HG02938 (cell line): ENCODE data around the gene GPC6.

Source experiments
- ATAC-seq: cut with Tn5 transposase; IDR thresholded peaks from one replicate; pipeline ENCODE4 v1.9.1; 2021; ENCODE audit warnings: mild to moderate bottlenecking, moderate library complexity; ENCODE audit not compliant: unreplicated experiment

GPC6 gene

DNA sequence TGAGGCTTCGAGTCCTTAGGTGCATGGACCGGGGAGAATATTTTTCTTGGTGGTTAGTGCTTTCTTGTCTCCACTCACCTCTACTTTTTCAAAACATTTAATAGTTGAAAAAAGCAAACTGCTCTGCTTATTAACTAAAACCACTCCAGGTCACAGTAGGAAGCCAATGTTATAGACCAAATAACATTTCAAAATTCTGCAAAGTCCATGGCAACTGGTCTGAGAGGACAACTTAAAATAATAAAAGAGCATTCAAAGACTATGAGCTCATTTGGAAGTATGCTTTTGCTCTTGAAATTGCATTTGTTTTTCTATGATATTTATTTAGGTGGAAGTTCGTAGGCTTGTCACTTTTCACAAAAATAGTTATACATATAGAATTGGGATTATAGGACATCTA is 769.9 kb downstream of the GPC6 start:
- no peak for ATAC-seq

GRCh38 chr13:94006296-94006695 is 779.7 kb downstream of the GPC6 start:
- no peak for ATAC-seq

- ATAC-seq = no peak
Observed at GRCh38 chr13:94007072-94007471, 780.5 kb downstream of the GPC6 start.

GRCh38 chr13:94009701-94010100 is 783.1 kb downstream of the GPC6 start:
- ATAC-seq = no peak

- ATAC-seq = no peak
Observed at GRCh38 chr13:94014461-94014860, 787.9 kb downstream of the GPC6 start.

DNA sequence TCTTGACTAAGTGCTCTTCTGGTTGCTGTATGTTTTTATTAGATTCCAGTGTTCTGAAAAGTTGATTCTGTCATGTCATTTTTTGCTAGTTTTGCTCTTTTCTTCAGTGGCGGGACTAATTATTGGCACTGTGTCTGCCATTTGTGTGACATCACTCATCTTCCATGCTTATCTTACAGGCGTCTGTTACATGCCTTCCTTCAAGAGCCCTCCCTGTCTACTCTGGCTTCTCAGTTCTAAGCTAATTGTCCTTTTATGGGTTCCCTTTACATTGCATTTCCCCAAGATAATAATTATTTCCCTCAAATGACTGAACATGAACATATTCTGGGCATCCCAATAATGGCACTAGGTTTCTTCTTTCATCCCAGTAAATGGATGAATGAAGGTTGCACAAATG is 793.8 kb downstream of the GPC6 start:
- ATAC-seq = no peak

DNA sequence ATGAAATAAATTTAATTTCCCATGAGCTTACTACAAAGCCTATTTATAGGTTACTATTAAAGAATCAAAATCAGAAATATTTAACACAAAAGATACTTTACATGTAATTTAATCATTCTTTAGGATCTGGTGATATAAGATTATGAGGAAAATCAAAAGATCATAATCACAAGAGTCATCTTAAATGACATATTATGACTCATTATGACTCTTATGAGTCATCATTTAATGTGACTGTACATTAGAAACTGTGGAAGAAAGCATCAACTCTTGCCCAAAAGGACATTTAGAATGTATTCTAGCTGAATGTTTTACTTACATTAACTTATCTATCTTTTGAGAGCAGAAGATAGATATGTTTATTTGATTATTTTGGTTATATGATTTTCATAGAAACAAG is 794.2 kb downstream of the GPC6 start:
- ATAC-seq = no peak

DNA sequence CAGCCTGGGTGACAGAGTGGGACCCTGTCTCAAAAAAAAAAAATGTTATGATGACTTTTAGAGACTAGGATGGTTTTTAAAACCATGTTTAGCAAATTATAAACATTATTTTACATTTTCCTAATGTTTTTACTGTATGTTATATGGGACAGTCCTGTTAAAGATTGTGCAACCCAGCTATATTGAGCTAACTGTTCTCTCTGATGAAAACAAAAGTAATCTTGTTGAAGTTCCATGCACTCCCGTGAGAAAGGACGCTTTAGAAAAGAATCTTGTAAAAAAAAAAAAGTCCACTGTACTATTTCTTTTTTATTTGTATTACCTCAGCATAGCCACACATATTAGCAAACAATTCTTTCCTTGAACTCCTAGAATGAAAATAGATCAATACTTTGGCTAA is 801.6 kb downstream of the GPC6 start:
- ATAC-seq = no peak

DNA sequence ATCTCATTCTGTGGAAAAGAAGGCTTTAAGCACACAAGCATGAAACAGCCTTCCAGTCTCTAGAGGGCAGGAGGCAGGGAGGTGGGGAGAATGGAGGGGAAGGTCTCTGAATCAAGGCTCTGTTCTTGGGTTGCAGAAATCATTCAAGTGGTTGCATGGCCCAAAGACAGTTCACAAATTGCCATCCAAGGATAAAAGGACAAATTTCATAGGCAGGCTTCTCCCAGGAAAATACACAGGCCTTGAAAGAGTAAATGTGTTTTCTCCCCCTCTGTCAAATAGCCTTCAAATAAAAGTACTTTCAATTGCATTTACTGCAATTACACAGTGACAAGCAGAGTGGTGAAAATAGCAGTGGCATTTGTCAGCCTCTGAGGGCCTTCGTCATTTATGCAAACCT is 802.0 kb downstream of the GPC6 start:
- no peak for ATAC-seq

DNA sequence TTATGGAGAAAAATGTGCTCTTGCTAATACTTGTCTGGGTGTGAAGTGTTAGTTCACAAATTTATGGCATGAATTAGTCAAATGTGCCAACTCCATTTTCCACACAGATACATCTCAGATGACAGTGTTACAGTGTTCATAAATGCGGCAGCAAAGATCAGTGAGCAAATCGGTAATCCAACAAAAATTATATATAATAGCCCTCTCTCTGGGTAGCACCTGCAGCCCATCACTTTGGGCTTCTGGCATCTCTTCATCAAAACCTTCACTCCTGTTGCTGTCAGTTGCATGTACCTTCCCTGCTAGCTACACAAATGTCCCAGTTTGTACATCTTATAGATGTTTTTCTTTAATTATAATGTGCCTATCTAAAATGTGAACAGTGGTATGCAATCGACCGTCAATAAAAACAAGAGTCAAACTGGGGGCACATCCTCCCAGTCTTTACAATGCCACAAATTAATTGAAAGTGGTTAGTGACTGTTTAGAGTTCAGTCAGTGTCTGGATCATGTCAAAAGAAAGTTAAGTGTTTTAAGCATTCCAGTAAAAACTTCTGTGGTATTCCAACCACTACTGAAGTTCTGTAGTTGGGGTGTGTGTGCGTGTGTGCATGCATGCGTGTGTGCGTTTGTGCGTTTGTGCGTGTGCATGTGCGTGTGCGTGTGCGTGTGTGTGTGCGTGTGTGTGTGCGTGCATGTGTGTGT is 804.0 kb downstream of the GPC6 start:
- no peak for ATAC-seq

- ATAC-seq = no peak
Observed at GRCh38 chr13:94031609-94032008, 805.0 kb downstream of the GPC6 start.

DNA sequence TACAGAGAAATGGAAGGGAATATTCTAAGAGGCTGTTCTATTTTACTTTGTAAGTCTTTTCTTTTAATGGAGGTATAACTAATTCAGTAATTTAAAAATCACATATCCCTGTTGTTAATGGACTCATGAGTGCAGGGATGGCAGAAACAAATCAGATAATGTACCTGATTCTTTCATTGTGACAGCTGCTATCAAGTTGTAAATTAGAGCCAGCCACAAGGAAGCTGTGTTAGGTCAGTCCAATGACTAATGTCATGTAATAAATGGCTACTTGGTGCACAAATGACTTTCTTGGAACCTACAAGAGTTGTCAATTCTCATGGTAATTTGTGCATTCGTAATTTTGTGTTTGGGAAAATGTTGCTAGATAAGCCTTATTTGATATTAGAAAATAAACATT is 806.5 kb downstream of the GPC6 start:
- no peak for ATAC-seq

DNA sequence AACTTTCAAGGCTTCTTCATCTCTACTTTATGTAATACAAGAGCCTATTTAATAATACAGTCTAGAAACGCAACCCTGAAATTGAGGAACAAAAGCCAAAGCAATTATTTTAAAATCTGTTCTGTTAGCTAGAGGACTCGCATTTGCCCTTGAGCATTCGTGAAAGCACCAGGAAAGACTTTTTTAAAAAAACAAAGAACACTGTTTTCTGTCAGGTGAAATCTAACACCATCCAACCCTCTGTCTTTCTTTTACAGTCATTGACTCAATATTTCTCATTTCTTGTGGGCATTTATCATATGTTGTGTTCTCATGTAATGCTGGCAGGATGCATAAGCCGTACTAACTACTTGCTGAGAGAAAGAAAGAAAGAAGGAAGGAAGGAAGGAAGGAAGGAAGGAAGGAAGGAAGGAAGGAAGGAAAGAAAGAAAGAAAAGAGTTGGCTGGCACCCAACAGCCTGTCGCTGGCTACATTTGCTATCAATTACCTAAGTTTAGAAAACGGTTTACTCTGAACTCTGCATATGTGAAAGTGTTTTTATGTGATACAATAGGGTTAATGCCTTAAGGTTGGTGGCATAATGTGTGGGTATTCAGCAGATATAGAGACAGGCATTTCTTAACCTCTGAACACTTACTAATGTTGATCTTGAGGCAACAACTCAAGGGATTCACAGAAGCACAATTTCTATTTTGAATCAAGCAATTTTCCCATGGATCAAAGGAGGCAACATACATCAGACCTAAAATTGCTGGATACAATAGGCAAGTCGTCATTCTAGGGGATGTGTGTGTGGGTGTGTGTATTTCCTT is 807.4 kb downstream of the GPC6 start:
- ATAC-seq = no peak

DNA sequence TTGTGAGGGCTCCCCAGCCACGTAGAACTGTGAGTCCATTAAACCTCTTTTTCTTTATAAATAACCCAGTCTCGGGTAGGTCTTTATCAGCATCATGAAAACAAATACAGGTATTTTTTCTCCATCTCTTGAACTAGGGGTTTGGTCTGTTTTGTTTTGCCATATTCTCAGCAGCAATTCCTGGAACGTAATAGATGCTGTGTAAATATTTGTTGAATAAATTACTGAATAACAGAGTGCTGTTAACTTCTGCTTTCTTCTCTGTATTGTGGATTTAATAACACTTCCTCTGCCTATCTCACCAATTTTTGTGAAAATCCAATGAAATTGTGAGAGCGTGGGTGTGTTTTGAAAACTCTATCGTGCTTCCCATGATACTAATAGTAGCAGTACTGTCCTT is 823.4 kb downstream of the GPC6 start:
- no peak for ATAC-seq

DNA sequence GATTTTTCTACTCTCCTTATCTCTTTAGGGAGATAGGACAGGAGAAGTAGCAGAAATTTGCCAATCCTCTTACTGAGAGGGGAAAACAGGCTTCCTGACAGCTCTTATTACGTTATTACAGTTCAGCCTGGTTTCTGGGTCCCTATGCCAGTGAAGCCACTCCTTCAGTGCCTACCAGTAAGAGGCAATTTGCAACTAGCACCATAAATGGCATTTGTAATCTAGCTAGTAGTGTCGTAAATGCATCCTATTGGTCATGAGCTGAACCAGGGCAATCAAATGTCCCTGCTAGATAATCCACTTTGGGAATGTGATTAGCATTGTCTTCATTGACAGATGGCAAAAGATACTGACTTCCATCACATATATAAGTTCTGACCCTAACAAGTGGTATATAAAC is 824.1 kb downstream of the GPC6 start:
- ATAC-seq = no peak

DNA sequence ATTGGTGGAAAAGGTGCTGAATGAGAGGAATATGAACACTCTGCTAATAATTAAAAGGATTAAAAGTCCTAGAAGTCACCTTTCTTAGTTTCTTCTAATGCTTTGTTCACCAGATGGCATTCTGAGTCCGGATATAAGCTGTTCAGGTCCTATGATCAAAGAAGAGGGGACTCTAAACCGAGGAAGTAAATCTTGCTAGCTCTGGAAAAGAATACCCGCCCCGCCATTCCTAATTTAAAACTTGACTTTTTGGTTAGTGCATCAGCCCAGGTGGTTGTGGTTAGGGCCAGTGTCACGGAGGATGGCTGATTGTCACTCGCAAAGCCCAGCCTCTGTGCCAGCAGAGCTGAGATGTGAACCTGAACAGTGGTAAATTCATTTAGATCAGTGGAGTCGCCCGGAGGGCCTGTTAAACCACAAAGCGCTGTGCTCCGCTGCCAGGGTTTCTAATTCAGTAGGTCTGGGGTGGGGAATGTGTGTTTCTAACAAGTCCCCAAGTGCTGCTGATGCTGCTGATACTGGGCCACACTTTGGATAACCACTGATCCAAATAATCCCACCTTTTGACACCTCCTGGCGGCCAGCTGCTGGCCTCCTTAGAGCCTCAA is 827.5 kb downstream of the GPC6 start:
- ATAC-seq = no peak

DNA sequence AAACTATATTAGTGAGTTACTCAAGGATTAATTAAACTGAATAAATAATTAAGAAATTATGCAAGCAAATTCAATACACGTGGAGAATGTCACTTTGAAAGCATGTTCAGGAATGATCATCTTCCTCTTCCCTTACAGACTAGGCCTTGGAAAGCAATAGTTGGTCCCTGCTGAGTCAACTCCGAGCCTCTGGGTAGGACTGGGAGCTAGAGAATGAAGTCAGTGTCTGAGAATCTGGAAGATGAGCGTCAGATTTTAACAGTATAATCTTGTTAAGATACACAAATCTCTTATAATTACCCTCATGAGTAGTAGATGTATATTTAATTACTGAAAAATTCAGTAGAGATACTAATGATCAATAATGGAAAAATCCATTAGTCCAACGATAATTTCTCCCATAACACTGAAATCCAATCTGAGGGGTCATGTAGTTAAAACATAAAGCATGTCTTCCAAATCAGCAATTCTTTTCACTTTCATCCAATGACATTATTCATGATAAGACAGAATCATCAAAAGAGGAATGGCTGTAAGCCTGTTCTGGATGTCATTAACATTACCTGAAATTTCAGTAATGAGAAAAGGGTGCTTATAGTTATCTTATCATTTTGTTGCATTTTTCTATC is 829.9 kb downstream of the GPC6 start:
- ATAC-seq = no peak

GRCh38 chr13:94057618-94058186 is 831.1 kb downstream of the GPC6 start:
- no peak for ATAC-seq

DNA sequence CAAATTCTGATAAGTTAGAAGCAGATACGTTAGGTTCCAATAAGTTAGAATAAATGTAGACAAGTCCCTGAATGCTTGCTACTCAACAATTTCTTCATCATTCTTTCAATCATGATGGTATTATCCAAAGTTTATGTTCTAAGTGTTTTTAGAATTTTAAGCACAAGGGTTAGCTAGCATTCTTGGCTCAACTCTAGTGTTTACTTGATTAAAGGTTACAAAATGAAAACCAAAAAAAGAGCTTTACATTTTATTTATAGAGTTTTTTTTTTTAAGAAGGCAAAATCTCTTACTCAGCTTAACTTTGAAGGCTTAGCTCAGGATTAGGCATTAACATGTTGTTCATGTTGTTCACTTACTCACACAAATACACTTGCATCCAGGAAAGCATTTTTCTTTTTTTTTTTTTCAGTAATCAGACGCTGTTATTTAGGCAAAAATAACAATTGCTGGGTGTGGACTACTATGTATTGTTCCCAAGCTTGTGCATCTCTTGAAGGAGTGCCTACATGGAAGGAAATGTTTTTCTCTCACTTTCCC is 832.3 kb downstream of the GPC6 start:
- no peak for ATAC-seq

GRCh38 chr13:94061301-94061700 is 834.7 kb downstream of the GPC6 start:
- ATAC-seq = no peak

- no peak for ATAC-seq
Observed at GRCh38 chr13:94063096-94063495, 836.5 kb downstream of the GPC6 start.
